ENCODE data around the gene IP6K1.
"Not testable (repeated sequence)": the region's sequence is repeated elsewhere in the genome, so short reads cannot be mapped to it uniquely, and the experiment has no call there.

- TF ChIP-seq, protein P1, sequence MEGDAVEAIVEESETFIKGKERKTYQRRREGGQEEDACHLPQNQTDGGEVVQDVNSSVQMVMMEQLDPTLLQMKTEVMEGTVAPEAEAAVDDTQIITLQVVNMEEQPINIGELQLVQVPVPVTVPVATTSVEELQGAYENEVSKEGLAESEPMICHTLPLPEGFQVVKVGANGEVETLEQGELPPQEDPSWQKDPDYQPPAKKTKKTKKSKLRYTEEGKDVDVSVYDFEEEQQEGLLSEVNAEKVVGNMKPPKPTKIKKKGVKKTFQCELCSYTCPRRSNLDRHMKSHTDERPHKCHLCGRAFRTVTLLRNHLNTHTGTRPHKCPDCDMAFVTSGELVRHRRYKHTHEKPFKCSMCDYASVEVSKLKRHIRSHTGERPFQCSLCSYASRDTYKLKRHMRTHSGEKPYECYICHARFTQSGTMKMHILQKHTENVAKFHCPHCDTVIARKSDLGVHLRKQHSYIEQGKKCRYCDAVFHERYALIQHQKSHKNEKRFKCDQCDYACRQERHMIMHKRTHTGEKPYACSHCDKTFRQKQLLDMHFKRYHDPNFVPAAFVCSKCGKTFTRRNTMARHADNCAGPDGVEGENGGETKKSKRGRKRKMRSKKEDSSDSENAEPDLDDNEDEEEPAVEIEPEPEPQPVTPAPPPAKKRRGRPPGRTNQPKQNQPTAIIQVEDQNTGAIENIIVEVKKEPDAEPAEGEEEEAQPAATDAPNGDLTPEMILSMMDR (IDR thresholded peaks at IDR 0.05): not testable (repeated sequence)
- TF ChIP-seq POLR2A (IDR thresholded peaks at IDR 0.05): not testable (repeated sequence)
Measured at GRCh38 chr3:49748874-49749273, 37.5 kb downstream of the IP6K1 start.

Measured in breast epithelium (tissue), 3 donors.